ENCODE data around the gene ETS1.

ETS1 gene

GRCh38 chr11:128567130-128567529 lies 20.2 kb downstream of the ETS1 start:
- DNase-seq (ENCODE audit: low read depth) = no peak

GRCh38 chr11:128565881-128566280 lies 21.5 kb downstream of the ETS1 start:
- no peak for DNase-seq (ENCODE audit: low read depth)

GRCh38 chr11:128564642-128565245 lies 22.6 kb downstream of the ETS1 start:
- DNase-seq (ENCODE audit: low read depth) = no peak

GRCh38 chr11:128563942-128564641 lies 23.3 kb downstream of the ETS1 start:
- no peak for DNase-seq (ENCODE audit: low read depth)

GRCh38 chr11:128563308-128563707 lies 24.1 kb downstream of the ETS1 start:
- DNase-seq (ENCODE audit: low read depth) = no peak

- DNase-seq (ENCODE audit: low read depth) = no peak
These were observed 27.8 kb downstream of the ETS1 start for GRCh38 chr11:128559496-128560103.

- DNase-seq (ENCODE audit: low read depth) = no peak
These were observed 31.8 kb downstream of the ETS1 start for GRCh38 chr11:128555606-128556005.

GRCh38 chr11:128553662-128554362 lies 33.5 kb downstream of the ETS1 start:
- DNase-seq (ENCODE audit: low read depth) = no peak

GRCh38 chr11:128552783-128553661 lies 34.3 kb downstream of the ETS1 start:
- DNase-seq (ENCODE audit: low read depth) = no peak

- DNase-seq (ENCODE audit: low read depth) = no peak
These were observed 35.6 kb downstream of the ETS1 start for GRCh38 chr11:128551611-128552335.

- no peak for DNase-seq (ENCODE audit: low read depth)
These were observed 36.3 kb downstream of the ETS1 start for GRCh38 chr11:128551058-128551457.

- no peak for DNase-seq (ENCODE audit: low read depth)
These were observed 37.0 kb downstream of the ETS1 start for GRCh38 chr11:128550261-128550821.

- DNase-seq (ENCODE audit: low read depth) = no peak
These were observed 38.0 kb downstream of the ETS1 start for GRCh38 chr11:128549256-128549944.

- DNase-seq (ENCODE audit: low read depth) = no peak
These were observed 38.6 kb downstream of the ETS1 start for GRCh38 chr11:128548649-128549255.

GRCh38 chr11:128547946-128548648 lies 39.3 kb downstream of the ETS1 start:
- no peak for DNase-seq (ENCODE audit: low read depth)

GRCh38 chr11:128546916-128547315 lies 40.4 kb downstream of the ETS1 start:
- no peak for DNase-seq (ENCODE audit: low read depth)

GRCh38 chr11:128544471-128545051 lies 42.8 kb downstream of the ETS1 start:
- no peak for DNase-seq (ENCODE audit: low read depth)

- no peak for DNase-seq (ENCODE audit: low read depth)
These were observed 46.9 kb downstream of the ETS1 start for GRCh38 chr11:128540469-128540868.

- DNase-seq (ENCODE audit: low read depth) = no peak
These were observed 50.9 kb downstream of the ETS1 start for GRCh38 chr11:128536506-128536905.
